ENCODE measurements around the gene ICAM1.
"Not testable (repeated sequence)": the region's sequence is repeated elsewhere in the genome, so short reads cannot be mapped to it uniquely, and the experiment has no call there.

Gene ICAM1
- 12.8 to 16.6 reads per million in 2 donors for total RNA-seq

DNA sequence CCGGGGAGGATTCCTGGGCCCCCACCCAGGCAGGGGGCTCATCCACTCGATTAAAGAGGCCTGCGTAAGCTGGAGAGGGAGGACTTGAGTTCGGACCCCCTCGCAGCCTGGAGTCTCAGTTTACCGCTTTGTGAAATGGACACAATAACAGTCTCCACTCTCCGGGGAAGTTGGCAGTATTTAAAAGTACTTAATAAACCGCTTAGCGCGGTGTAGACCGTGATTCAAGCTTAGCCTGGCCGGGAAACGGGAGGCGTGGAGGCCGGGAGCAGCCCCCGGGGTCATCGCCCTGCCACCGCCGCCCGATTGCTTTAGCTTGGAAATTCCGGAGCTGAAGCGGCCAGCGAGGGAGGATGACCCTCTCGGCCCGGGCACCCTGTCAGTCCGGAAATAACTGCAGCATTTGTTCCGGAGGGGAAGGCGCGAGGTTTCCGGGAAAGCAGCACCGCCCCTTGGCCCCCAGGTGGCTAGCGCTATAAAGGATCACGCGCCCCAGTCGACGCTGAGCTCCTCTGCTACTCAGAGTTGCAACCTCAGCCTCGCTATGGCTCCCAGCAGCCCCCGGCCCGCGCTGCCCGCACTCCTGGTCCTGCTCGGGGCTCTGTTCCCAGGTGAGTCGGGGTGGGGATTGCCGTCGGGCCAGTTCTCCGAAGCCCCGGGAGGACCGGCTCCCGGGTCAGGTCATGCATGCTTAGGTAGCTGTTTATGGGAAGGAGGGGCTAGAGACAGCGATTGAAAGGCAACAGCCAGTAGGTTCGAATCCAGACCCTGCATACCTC lies at the start of gene ICAM1:
TSS of gene ICAM1 (plus strand) at position 505 of the 779 bp plus-strand sequence. CDS start at position 545, 40 bp downstream.
- DNase-seq: peak; percentile 51

- no peak for DNase-seq
These were observed 48.6 kb upstream of the ICAM1 start for GRCh38 chr19:10222201-10222890.

- no peak for DNase-seq
These were observed 47.3 kb upstream of the ICAM1 start for GRCh38 chr19:10223488-10224213.

GRCh38 chr19:10224337-10224736 lies 46.6 kb upstream of the ICAM1 start:
- no peak for DNase-seq

- no peak for DNase-seq
These were observed 44.9 kb upstream of the ICAM1 start for GRCh38 chr19:10226021-10226375.

DNA sequence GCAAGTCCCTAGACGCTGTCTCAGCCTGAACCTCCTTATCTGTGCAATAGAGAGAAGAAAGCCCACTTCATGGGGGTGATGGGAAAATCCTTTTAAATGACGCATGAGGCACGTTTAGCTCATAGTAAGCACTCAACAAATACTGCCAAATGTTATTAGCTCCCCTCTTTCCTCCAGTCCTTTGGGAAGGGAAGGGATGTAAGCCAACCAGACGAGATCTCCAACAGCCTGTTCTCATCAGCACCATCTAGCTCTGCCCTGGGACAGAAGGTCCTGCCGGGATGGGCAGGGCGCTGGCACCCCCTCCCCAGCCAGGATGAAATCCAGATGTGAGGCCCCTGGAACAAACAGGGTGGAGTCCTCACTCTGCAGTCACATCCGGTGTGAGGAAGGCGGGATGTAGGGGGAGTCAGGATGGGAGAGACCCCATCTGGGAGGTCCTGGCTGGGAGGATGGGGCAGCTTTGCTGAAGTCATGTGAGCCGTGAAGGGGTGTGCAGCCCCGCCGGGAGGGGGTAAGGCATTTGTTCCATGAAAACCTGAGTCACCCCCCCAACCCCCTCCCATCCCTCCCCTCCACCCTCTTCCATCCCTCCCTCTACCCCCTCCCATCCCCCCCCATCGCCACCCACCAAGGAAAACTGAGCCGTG lies 44.4 kb upstream of the ICAM1 start:
- DNase-seq: no peak

DNA sequence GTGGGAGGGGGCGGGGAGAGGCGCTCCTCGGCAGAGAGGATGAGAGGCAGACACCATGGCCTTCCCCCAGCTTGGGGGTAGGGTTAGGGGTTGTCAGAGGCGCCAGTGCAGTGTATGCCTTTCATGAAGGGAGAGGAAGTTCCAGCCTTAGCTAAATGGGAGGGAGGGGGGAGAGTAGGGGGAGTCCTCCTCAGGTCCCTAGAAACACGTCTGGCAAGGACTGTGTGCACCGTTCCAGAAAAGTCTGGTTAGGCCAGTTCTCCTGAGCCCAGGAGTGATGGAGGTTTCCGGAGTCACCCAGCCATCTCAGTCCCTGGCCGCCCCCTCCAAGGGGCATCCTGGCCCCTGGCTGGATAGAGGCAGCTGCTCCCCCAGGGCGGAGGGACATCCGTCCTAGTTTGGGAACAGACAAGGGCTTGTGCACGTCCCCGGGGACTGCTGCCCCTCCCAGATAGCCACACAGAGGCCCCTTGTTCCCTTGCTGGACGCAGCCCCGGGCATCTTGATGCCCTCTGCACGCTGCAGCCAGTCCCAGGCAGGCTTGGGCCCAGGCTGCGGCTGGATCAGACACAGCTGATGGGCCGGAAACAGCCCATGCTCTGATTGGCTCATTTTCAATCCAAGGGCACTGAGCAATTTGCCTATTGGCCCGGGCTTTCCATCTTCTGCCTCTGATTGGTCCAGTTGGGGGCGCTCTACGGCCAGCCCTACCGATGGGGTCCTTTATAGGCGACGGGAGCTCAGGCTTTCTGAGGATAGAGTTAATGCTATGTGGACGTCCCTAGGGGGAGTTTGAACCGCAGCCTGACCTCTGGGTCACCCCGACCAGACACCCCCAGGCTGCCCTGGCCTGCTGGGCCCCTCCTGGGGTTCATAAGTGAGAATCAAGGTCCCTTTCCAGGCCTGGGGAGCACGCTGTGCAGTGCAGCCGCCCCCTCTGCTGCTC lies 43.6 kb upstream of the ICAM1 start:
- DNase-seq: no peak

DNA sequence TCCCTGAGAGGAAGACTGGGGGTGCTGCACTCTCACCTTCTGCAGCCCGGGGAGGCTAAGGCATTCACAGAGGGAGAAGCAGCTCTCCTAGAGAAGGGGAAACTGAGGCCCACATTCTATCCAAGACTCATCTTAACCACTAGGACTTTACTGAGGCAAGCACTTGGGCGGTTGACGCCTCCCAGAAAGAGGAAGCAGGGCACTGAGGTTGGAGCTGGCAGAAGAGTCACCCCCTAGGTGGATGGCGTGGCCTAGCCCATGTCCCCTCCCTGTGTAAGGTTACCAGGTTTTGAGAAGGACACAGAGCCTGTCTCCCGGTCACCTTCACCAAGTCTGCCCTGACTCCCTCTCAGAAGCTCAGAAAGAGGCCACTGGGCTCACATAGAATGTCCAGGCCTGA lies 42.5 kb upstream of the ICAM1 start:
- DNase-seq: no peak

DNA sequence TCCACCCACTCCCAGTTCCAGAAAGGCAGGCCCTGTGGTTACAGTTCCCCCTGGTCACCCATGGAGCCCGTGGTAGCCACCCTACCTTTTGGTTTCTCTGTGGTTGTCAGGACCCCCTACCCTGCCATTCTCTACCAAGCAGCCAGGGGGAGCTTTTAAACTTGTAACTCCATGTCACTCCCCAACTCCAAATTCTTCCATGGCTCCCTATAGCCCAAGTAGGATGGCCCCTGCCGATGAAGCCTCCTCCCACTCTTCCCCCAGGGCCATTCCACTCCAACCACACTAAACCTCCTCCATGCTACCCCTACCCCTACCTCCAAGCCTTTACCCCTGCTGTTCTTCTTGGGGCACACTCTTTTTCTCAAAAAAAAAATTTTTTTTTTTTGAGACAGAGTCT lies 42.0 kb upstream of the ICAM1 start:
- no peak for DNase-seq

DNA sequence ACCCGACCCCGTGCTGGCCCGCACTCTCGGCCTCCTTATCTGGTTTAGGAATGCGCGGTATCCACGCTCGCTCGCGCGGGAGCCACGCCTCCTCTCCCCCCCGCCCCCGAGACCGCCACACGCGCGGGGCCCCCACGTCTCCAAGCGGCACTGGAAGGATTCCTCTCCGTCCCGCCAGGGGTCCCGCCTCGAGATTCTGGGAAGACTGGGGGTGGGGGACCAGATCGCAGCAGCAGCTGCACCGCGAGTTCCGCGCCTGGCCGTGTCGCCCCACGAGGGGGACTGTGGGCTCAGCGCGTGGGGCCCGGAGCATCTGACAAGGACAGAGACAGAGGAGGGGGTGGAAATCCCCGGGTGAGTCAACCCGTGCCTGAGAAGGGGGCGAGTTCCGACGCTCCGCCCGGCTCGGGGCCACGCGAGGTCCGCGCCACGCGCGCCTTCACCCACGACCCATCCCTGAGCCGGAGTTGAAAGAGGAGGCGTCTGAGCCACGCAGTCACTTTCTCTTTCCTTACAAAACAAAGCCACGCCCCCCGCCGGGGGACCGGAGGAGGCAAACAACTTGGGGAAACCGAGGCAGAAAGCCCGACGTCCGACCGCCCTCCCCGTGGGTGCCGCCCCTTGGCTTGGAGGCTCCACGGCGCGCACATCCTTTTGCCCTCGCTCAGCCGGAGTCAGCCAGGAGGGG lies 40.6 kb upstream of the ICAM1 start:
- DNase-seq: peak; percentile 59

DNA sequence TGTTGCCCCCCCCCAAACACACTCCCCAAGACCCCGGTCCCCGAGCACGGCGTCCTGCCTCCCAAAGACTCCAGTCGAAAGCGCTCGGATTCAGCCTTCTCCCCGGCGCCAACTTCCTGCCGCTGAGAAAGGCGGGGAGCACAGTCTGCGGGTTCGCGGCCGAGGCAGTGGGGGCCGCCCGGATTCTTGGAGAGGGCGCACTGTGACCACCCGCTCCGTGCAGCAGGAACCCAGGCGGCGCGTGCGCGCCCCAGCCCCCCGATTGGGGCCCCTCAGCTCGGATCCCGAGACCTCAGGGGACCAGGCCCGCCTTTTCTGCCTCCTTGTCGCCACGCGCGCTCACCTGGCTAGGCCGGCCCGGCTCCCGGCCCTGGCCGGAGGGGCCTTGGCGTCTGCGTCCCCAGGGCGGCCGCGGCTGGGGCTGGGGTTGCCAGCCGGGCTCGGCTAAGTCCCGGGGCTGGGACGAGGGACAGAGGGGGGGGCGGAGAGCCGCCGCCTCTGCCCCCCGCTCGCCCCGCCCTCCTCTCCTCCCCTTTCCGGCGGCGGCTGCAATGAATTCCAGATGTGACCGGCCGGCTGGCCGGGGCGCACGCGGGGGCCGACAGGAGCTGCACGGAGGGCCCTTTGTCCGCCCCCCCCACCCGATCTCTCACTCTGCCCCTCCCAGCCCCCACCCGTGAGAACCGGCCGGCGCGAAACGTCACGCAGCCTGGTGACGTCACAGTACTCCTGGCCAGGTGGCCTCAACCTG lies 39.9 kb upstream of the ICAM1 start, which contains the start of gene S1PR2:
TSS of gene S1PR2 (minus strand) at position 471 of the 751 bp plus-strand sequence. CDS start 6,426 bp downstream, outside the sequence.
- DNase-seq: peak; percentile 69

DNA sequence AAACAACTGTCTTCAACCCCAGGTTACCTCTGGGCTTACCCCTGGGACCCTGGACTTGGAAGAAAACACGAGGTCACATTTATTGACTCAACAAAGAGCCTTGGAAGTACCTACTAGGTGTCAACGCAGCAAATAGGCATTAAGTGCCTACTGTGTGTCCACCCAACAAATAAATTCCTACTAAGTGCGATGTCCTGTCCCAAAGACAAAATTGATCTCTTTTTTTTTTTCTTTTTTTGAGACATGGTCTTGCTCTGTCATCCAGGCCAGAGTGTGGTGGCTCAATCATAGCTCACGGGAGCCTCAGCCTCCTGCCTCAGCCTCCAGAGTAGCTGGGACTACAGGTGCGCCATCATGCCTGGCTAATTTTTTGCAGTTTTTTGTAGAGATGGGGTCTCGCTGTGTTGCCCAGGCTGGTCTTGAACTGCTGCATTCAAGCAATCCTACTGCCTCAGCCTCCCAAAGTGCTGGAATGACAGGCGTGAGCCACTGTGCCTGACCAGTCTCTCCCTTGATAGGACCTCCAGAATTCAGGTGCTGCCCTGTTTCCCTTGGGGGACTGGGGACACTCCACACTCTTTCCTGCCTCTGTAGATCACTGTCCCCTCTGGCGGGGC lies 39.2 kb upstream of the ICAM1 start:
- no peak for DNase-seq

GRCh38 chr19:10233946-10234345 lies 37.0 kb upstream of the ICAM1 start:
- DNase-seq: no peak

DNA sequence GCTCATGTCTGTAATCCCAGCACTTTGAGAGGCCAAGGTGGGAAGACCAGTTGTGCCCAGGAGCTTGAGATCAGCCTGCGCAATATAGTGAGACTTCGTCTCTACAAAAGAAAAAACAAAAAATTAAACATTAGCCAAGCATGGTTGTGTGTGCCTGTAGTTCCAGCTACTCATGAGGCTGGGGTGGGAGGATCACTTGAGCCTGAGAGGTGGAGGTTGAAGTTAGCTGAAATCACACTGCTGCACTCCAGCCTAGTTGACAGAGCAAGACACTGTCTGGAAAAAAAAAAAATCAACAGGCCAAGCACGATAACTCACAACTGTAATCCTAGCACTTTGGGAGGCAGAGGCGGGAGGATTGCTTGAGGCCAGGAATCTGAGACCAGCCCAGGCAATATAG lies 35.9 kb upstream of the ICAM1 start:
- DNase-seq: no peak

DNA sequence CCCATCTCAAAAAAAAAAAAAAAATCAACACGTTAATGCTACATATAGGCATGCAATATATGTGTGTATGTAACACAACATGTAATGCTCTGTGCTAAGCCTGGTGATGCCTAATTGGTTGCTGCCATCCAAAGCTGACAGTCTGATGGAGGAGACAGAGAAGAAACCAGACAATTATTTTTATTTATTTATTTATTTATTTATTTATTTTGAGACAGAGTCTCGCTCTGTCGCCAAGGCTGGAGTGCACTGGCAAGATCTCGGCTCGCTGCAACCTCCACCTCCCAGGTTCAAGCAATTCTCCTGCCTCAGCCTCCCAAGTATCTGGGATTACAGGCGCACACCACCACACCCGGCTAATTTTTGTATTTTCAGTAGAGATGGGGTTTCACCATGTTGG lies 35.5 kb upstream of the ICAM1 start:
- DNase-seq: not testable (repeated sequence)

DNA sequence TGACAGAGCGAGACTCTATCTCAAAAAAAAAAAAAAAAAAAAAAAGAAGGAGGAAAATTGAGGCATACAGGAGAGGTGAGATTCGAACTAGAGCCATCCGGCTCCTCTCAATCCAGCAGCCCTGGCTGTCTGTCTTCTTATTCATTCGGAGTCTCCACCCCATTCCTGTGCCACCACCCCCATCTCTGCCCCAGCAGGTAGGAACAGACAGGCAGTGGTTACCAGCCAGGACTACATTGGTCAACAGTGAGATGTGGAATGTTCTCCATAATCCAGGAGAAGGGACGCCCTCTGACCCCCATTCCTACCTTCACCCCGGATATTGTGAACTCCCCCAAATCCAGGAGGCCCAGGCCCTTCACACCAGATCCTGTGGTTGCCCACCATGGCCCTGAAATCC lies 33.2 kb upstream of the ICAM1 start:
- no peak for DNase-seq

DNA sequence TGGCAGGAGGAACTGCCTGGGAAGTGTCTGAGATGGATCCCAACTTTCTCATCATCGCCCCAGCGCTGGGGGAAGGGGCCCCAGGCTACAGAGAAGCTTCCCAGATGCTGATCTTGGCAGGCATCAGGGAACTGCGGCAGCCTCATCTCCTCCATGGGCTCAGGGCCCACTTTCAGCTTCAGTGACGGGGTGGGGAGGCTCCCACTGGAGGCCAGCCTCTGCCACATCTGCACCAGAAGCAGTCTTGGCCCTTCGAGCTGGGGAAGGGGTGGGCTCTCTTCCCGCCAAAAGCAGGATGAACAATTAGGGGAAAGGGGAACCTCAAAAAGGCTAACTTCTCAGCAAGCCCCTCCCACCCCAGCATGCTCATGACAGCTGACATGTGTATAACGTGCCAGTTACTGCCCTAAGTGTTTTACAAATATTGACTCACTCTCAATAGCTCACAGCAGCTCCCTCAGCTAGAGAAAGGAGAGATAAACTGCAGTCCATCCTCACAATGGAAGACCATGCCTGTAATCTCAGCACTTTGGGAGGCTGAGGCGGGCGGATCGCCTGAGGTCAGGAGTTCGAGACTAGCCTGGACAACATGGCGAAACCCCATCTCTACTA lies 32.6 kb upstream of the ICAM1 start:
- DNase-seq: no peak

DNA sequence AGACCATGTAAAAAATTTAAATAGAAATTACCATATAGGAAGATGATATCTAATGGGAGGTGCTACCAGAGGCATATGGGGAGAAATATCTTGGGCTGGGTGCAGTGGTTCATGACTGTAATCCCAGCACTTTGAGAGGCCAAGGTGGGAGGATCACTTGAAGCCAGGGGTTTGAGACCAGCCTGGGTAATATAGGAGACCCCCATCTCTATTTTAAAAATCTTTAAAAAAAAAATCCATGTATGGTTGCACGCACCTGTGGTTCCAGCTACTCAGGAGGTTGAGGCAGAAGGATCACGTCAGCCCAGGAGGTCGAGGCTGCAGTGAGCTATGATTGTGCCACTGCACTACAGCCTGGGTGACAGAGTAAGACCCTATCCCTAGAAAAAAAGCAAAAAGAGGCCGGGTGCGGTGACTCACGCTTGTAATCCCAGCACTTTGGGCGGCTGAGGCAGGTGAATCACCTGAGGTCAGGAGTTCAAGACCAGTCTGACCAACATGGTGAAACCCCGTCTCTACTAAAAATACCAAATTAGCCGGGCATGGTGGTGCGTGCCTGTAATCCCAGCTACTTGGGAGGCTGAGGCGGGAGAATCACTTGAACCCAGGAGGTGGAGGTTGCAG lies 29.0 kb upstream of the ICAM1 start:
- not testable (repeated sequence) for DNase-seq

- no peak for DNase-seq
These were observed 27.3 kb upstream of the ICAM1 start for GRCh38 chr19:10243606-10244005.

Data from activated gamma-delta T cell (primary cell).